HG03025 (cell line): ENCODE results near the gene NFATC2IP.
"Not testable (repeated sequence)": the region's sequence is repeated elsewhere in the genome, so short reads cannot be mapped to it uniquely, and the experiment has no call there.

ENCODE experiments used
- ATAC-seq: cut with Tn5 transposase; IDR thresholded peaks from one replicate; pipeline ENCODE4 v1.9.1; 2021; ENCODE audit warnings: mild to moderate bottlenecking, moderate library complexity; ENCODE audit not compliant: unreplicated experiment, low FRiP score

The NFATC2IP gene

GRCh38 chr16:28990375-28991040 is 39.8 kb downstream of the NFATC2IP start:
- ATAC-seq: no peak

DNA sequence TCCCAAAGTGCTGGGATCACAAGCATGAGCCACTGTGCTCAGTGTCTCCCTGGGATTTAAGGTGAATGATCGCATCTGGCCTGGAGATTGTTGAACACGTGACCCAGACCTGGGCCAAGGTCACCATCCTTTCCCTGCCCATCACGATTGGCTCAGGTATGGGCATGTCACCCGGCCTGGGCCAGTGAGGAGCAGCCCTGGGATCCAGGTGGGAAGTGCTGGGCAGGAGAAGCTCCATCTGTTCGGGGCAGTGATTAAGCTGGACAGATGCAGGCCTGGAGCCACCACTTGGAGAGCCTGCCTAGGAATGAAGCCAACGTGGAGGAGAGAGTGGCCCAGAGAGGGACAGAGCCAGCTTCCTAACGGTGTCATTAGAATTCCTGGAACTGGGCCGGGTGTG is 41.0 kb downstream of the NFATC2IP start:
- ATAC-seq: no peak

DNA sequence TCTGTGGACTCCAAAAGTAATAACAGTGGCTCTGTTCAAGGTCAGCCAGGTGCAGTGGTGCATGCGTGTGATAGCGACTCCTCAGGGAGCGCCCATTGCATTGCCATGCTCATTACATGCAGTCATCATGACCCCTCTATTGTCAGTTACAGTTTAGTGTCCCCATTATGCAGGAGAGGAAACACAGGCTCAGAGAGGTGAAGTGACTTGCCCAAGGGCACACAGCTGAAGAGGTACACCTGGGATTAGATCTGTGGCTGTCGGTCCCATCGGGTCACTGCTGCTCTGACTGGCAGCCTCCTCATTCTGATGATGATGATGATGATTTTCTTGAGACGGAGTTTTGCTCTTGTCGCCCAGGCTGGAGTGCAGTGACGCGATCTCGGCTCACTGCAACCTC is 41.8 kb downstream of the NFATC2IP start:
- no peak for ATAC-seq

GRCh38 chr16:28998837-28999236 is 48.1 kb downstream of the NFATC2IP start:
- no peak for ATAC-seq

- ATAC-seq: no peak
Observed at GRCh38 chr16:28999577-28999976, 48.8 kb downstream of the NFATC2IP start.

DNA sequence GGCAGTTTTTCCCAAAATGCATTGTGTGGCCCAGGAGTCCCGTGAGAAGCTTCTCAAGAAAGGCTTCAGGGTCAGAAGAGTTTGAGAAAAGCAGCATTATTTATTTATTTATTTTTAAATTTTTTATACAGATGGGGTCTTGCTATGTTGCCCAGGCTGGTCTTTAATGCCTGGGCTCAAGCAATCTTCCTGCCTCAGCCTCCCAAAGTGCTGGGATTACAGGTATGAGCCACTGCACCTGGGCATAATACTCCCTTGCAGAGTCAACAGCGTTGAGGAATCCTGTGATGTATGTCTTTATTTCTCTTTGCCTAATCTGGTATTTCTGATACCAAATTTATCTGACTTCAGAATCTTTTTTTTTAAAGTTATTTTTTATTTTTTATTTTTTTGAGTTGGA is 49.3 kb downstream of the NFATC2IP start:
- ATAC-seq: no peak

- not testable (repeated sequence) for ATAC-seq
Observed at GRCh38 chr16:29004496-29005139, 53.9 kb downstream of the NFATC2IP start.

GRCh38 chr16:29007730-29008593 is 57.2 kb downstream of the NFATC2IP start:
- no peak for ATAC-seq

- ATAC-seq: no peak
Observed at GRCh38 chr16:29009050-29009837, 58.5 kb downstream of the NFATC2IP start.

DNA sequence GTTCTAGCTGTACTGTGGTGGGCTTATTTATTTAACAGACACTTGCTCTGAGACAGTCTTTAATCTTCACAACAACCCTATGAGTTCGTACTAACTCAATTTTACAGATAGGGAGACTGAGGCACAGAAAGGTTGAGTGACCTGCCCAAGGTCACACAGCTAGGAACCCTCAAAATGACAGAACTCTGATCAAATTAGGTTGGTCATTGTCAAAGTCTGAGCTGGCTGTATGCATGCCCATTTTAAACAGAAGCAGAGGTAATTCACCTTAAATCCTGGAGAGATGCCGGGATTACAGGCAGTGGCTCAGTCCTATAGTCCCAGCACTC is 59.1 kb downstream of the NFATC2IP start:
- no peak for ATAC-seq

GRCh38 chr16:29011112-29011511 is 60.4 kb downstream of the NFATC2IP start:
- ATAC-seq: no peak

DNA sequence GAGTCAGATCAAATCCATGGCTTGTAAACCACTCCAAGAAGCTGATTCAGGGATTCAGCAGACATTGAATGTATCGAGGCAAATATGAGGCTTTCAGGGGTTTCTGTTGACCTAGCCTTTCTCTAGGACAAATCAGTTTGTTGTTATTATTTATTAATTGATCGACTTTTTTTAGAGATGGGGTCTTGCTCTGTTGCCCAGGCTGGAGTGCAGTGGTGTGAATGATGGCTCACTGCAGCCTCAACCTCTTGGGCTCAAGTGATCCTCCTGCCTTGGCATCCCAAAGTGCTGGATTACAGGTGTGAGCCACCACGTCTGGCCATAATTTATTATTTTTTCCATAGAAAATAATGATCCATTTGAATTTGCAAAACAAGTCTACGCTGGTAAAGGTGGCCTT is 61.1 kb downstream of the NFATC2IP start:
- ATAC-seq: no peak

- no peak for ATAC-seq
Observed at GRCh38 chr16:29012913-29013553, 62.3 kb downstream of the NFATC2IP start.

DNA sequence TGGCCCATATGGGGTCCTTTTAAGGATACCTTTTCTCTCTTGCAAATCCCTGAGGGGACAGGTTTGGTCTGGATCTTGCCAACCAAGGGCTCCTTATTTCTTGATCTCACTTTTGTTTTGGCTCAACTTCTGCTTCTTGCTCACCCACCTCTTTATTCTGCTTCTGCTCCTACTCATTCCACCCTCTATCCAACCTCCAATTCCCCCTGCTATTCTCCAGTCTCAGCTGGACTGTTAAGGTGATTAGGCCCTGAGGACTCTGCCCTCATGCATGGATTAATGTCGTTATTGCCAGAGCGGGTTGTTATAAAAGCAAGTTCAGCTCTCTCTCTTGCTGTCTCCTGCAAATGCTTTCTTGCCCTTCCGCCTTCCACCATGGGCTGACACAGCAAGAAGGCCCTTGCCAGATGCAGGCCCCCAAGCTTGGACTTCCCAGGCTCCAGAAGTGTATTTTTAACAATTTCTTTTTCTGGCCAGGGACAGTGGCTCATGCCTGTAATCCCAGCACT is 63.9 kb downstream of the NFATC2IP start:
- ATAC-seq: no peak
